Right hindlimb (tissue), 1 donor: ENCODE measurements around the gene ASIP.
"Not testable (repeated sequence)": the region's sequence is repeated elsewhere in the genome, so short reads cannot be mapped to it uniquely, and the experiment has no call there.

ENCODE experiments used
- DNase-seq: peaks from one replicate; pipeline ENCODE4 v3.0.0-alpha.2; 2018

Gene ASIP

DNA sequence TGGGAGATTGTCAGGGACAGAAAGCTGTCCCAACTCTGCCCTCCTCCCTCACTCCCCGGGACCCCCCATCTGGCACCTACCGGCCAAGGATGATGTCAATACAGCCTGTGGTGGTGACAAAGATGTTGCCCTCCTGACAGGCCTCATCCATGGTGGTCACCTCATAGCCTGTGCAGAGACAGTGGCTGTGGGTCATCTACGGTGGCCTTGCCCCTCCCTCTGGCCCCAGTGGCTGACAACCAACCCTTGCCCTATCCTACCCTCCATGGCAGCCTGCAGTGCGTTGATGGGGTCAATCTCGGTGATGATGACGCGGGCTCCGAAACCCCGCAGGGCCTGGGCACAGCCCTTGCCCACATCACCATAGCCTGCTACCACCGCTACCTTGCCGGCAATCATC, 49.2 kb downstream of the ASIP start:
- no peak for DNase-seq

DNA sequence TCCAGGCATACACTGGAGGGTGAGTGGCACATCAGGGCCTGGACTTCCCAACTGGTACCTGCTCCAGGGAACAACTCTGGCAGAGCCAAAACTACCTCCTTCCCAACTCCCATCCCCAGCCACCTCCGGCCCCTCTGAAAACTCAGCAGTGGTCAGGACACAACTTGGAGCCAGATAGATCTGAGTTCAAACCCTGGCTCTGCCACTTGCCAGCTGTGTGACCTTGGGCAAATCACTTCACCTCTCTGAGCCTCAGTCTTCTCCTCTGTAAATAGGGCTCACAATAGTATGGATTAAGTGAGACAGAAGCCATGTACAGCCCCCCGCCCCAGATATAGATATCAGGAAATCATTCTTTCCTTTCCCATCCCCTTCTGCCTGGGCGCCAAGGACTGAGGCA, 51.3 kb downstream of the ASIP start:
- DNase-seq, result no peak

DNA sequence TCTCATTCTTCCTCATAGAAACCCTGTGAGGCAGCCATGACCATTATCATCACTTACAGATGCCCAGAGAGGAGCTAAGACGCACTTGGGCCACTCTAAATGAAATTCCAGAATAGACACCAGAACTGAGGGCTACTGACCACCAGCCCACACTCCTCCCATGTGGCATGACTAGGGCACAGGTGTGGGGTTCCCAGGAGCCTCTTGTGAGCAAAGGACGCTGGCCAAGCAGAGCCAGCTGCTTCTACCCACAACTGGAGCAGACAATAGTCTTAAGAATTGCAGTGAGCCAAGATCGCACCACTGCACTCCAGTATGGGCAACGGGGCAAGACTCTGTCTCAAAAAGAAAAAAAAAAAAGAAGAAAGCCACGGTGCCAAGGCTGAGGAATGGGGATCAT, 51.9 kb downstream of the ASIP start:
- no peak for DNase-seq

DNA sequence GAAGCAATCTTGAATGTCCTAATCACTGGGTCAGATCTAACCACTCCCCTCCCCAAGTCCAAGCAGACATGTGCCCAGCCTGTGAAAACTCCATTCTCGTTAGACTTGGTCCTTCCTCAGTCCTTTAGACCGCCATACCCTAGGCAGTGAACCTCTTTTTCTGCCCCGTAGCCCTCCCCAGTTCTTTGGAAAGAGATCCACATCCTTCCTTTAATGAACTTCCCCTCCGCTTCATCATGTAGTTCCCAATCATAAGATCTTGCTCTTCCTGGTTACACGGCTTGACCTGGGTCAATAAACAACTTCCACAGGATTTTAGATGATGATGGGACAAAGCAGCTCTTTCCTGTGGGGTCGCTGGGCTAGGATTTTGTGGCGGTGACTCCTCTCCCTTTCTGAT, 52.4 kb downstream of the ASIP start:
- no peak for DNase-seq

DNA sequence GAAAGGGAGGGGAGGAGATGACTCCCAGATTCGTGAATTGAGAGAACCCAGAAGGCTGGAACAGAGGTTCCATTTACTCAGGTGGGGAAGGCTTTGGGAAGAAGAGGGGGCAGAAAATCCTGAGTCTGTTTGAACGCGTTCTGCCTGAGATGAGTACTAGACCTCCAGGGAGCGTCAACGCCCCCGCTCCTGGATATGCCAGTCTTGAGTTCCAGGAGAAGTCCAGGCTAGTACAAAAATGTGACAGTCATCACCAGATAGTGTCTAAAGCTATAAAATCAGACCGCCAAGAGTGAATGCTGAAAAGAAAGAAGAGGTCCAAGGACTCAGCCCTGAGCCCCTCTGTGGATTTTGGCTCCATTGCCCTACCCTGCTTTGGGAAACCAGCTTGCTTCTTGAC, 53.3 kb downstream of the ASIP start:
- DNase-seq, result no peak

DNA sequence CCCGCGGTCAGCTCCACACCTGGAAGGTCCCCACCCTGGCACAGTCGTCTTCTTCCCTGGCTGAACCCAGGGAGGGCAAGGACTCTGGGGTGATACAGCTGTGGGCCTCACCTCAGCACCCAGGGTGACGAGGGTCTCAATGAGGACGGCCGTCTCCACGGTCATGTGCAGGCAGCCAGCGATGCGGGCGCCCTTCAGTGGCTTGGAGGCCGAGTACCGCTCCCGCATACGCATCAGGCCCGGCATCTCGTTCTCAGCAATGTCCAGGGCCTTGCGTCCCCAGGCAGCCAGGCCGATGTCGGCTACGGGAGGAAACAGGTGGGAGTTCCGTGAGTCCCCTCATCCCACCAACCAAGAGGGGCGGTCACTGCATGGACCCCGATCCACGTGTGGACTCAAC, 54.1 kb downstream of the ASIP start:
- no peak for DNase-seq

DNA sequence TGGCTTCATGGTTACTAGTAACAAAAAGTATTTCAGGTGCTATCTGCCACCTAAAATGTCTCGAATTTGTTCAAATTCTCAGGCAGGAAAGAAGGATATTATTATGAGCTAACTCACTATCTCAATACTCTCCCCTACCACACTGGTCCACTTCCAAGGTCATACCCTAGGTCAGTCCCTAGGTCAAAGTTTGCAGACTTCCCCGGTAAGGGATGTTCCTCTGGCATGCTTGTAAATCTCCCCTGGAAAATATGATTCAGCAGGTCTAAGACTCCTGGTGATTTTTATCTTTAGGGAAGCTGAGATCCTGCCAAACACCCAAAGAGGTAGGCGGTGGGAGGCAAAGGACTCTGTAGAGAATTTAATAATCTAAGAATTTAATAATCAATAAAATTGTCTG, 55.2 kb downstream of the ASIP start:
- no peak for DNase-seq

DNA sequence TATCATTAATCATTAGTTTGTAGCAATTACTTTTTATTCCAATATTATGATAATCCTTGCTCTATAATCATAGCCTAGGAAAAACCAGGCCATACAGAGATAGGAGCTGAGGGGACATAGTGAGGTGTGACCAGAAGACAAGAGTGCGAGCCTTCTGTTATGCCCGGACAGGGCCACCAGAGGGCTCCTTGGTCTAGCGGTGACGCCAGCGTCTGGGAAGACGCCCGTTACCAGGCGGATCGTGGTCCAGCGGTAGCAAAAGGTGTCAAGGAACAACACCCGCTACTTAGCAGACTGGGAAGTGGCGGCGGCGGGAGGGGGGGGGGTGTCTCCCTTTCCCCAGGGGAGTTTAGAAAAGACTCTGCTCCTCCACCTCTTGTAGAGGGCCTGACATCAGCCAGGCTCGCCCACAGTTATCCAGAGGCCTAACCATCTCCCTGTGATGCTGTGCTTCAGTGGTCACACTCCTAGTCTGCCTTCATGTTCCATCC, 57.1 kb downstream of the ASIP start:
- DNase-seq, result not testable (repeated sequence)

DNA sequence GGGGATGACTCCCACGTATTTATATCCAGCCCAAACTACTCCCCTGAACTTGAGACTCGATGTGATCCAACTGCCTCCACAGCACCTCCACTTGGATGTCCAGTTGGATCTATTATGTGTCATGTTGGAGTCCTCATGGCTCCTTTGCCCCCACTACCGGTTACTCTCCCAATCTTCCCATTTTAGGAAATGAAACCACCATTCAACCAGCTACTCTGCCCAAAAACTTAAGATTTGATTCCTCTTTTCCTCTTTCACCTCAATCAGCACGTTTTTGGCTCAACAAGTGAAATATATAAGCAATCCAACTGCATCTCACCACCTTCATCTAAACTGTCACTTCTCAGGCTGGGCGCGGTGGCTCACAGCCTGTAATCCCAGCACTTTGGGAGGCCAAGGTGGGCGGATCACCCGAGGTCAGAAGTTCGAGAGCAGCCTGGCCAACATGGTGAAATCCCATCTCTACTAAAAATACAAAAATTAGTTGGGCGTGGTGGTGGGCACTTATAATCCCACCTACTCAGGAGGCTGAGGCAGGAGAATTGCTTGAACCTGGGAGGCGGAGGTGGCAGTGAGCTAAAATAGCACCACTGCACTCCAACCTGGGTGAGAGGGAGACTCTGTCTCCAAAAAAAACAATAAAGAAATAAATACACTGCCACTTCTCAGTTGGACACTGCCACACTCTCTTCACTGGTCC, 58.5 kb downstream of the ASIP start:
- DNase-seq, result no peak

DNA sequence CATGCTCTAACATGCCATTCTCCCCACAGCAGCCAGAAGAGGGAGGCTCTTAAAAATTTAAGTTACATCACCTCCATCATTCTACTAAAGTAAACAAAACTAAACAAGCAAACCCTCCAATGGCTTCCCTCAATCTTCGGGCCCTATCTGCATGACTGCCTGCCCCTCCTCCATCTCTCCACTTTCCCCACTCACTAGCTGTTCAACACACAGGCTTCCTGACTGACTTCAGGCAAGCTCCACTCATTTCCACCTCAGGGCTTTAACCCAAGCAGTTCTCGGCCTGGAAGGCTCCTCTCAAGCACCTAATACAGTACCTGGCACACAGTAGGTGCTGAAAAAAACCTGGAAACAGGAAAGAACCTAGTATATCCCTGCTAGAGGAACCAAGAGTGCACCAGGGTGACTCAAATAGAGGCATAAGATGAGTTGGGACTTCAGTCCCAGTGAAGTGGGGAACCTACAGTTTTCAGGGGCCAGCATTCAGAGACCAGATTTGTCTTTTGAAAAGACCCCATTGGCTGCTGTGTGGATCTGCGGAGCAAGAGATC, 59.1 kb downstream of the ASIP start:
- DNase-seq, result no peak

DNA sequence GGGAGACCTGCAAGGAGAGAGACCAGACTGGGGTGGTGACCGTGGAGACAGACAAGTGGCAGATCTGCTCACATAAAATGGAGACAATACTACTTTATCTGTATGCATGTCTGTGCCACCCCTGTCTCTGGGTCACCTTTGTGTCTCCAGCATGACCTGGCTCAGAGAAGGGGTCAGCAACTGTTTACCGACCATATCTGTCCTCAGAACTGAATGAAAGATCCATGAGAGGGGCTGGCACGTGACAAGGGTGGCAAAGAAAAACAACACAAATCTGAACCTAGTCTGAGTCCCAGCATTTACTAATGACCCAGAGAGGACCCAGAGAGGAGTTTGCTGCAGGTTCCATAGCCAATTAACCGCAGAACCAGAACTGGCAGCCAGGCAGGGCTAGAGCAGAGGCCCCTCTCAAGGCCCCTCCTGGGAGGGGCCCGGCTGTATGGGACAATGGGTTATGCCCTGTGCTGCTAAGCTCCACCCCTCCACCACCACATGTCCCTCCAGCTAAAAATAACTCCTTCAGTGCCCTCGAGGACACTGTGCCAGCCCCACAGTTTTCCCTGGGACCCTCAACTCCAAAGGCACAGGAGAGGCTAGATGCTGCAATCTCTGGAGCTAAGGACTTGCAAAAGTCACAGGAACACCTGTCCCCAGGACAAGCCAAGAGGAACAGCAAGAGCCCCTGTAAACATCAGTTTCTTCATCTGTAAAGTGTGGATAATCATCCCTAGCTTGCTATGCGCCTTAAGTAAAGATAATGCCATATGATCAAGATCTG, 59.8 kb downstream of the ASIP start:
- DNase-seq, result peak; percentile 30

DNA sequence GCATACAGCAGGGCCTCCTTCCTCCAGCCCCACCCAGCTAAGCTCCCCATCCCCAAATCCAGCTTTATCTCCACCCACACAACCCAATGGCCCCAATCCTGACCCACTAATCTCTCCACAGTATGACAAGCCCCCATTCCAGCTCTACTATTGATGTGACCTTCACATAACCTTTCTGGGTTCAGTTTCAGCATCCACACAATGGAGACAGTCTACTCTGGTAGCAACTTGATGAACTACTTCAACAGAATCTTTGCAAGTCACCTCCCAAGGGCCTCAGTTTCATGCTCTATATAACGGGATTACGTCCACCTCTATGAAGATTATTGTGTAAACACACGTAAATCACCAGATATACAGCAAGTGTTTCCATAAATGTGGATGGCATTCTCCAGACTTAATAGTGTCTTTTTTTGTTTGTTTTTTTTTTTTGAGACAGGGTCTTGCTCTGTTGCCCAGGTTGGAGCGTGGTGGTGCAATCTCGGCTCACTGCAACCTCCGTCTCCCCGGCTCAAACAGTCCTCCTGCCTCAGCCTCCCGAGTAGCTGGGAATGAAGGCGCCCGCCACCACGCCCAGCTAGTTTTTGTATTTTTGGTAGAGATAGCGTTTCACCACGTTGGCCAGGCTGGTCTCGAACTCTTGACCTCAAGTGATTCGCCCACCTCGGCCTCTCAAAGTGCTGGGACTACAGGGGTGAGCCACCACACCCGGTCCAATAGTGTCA, 60.5 kb downstream of the ASIP start:
- no peak for DNase-seq

DNA sequence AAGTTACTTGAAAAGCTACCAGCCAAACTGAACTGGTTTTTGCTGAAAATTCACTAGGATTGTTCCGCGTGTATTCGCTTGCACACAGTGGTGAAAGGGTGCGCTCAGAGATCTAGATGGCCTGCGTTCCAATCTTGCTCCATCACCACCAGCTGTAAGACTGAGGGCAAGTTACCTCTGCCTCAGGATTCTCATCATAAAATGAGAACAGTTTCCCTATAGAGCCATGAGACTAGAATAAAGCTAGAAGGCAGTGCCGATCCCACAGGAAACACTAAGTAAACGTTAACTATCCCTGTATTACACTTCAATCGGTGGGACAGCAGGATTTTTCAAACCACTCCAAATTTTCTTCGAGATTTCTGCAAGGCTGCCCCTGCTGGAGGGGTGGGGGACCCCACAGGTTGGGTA, 61.1 kb downstream of the ASIP start:
- no peak for DNase-seq

DNA sequence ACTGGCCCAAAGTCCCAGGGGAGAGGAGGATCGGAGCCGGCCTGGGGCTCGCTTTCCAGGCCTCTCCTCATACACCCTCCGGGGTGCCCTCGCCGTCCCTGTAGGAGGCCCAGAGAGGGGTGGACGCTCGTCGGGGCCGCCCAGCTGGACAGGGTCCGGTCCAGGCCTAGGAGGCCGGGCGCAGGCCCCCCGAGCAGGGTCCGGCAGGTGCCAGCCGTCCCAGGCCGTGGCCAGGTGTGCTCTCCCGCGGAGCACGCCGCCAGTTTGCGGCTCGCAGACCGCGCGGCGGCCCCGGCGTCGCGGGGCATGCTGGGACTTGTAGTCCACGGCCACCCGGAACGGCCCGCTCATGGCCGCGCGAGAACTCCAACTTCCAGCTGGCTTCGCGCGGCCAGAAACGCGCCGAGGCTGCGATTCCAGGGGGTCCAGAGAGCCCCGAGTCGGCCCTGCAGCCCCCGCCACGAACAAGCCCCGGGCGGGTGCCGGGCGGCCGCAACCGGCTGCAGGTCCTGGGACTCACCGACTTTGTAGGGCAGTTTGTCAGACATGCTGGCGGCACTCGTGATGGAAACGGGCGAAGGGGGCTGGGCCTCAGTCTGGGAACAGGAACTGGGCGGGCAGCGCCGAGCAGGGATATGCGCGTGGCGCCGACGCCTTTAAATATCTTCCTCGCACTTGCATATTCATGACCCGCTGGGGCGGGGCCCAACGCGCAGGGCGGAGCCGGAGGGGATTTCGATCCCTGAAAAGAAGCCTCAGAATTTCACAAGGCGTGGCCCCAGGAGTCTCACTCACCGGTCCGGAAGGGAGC, 61.7 kb downstream of the ASIP start, which contains the start of gene AHCY:
Gene AHCY, minus strand, starts transcription at position 633 of the 811 bp plus-strand sequence. Its CDS starts 85 bp downstream, at position 548.
- DNase-seq, result peak; percentile 97

DNA sequence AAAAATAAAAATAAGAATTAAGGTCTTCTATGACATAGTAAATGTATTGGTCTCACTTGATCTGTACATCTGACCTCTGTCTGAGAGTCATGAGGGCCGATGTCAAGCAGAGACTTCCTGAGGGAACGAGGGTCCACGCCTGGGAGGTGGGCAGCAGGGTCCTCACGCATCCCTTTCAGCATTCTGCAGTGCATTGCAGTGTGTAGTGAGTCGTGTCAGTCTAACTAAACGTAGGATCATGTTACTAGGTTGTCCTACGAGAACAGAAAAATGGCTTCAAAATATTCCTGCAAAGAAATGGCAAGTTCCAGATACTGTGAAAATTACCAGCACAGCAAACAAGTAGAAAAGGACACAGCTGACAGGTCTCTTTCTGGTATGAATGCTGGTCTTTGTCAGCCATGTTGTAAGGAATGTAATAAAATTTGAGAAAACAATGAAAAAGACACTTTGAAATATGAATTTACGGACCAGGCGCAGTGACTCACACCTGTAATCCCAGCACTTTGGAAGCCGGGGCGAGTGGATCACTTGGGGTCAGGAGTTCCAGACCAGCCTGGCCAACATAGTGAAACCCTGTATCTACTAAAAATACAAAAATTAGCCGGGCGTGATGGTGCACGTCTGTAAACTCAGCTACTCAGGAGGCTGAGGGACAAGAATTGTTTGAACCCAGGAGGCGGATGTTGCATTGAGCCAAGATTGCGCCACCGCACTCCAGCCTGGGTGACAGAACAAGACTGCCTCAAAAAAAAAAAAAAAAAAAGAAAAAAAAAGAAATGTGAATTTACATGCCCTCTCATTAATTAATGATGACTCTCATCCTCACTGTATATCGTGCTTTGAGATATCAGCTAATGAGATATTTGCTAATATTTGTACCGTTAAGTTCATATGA, 64.4 kb downstream of the ASIP start:
- DNase-seq, result no peak

DNA sequence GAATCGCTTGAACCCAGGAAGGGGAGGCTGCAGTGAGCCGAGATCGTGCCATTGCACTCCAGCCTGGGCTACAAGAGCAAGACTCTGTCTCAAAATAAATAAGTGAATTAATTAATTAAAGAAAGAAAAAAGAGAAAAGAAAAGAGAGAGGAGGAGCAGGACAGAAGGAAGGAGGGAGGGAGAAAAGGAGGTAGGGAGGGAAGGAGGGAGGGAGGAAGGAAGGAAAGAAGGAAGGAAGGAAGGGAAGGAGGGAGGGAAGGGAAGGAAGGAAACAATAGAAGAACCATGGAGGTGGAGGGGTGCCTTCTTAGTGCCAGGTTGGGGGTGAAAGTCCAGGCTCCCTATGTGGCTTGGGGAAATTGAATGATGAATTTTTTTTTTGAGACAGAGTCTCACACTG, 68.5 kb downstream of the ASIP start:
- DNase-seq, result no peak

DNA sequence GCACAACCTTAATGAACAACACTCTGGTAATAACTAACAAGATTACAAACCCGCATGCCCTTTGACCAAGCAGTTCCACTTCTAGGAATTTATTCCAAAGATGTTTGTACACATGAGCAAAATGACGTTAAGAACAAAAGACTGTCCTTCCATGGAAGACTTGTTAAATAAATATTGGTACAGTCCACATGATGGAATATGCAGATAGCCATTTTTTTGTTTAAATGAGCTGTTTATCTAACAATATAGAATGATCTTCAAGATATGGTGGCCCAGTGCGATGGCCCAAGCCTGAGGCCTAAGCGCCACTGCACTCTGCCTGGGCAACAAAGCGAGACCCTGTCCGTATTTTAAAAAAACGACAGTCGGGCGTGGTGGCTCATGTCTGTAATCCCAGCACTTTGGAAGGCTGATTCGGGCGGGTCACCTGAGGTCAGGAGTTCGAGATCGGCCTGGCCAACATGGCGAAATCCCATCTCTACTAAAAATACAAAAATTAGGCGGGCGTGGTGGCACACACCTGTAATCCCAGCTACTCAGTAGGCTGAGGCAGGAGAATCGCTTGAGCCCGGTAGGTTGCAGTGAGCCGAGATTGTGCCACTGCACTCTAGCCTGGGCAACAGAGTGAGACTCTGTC, 69.4 kb downstream of the ASIP start:
- no peak for DNase-seq

DNA sequence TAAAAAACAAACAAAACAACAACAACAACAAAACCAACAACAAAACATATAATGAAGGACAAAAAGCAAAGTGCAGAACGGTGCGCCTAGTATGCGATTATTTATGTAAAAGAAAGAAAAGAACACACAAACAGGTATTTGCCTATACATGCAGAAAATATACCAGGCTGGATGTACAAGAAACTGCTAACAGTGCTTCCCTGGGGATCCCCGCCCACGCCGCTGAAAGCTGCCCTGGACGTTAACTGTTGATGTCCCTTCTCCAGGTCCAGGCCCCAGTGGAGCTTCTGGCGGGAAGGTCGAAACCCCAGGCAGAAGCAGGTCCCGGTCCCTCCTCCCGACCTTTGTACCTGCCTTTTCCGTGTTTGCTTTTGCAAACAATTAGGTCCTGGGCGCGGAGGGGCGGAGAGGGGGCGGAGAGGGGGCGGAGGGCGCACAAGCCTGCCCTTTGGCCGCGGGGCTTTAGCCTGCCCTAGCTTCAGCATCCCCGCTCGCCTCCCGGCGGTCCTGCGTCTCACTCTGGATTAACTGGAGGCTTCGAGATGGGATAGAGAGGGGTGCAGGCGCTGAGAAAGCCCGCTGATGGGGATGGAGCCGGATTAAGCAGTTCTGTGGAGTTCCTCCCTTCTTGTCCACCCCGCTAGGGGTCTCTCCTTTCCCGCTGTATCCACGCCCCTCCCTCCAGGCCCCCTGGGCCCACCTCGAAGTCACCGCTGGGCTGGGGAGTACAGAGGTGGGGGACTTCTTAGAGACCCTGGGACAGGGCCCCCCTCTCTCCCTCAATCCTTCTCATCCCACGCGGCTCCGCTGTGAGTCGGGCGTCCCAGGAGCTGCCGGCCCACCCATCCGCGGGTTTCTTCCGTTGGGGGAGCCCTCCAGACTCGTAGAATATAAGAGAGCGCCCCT, 70.1 kb downstream of the ASIP start:
- DNase-seq, result peak; percentile 53

DNA sequence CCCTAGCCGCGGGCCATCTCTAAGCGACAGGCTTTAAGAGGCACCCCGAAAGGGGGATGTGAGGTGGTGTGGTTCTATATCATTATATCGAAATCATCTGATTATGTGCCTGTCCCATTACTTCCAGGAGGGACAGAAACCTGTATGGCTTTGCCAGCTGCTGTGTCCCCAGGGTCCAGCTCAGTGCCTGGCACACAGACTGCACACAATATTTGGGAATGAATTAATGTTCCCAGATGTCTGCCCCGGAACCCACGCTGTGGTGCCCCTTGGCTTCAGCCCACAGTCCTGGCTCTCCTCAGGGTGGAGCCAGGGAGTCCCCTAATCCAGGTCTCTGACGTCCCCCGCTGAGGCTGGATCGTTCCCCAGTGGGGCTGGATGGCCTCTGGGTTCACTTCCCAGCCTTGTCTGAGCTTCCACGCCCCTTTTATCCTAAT, 70.8 kb downstream of the ASIP start:
- no peak for DNase-seq
